GM19099 (cell line): ENCODE measurements around the gene SLC24A3.

ENCODE experiments used
- POLR2A ChIP-seq: IDR thresholded peaks from 3 replicates; pipeline ENCODE4 v1.6.1; 2011; ENCODE audit warnings: low read depth; ENCODE audit not compliant: insufficient read length; ENCODE audit errors: extremely low read depth

The SLC24A3 gene

GRCh38 chr20:19370076-19371075 is 157.9 kb downstream of the SLC24A3 start:
- TF ChIP-seq POLR2A, result no peak

DNA sequence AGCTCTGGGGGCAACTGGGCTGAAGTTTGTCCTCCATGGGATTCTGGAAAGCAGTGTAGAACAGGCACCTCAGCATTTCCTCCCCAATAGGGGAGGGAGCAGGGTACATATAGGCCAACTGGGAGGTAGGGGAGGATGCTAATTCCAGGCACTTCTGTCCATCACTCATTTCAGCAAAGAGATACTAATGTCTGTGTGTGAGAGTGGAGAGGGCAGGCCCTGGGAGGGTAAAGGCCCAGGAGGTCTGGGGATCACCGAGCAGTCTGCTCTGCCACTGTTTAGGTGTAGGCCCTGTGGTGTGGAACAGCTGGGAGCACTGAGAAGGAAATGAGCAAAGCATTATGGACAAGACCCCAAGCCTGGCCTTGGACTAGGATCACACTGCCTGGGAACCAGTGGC is 158.7 kb downstream of the SLC24A3 start:
- no peak for TF ChIP-seq POLR2A

- TF ChIP-seq POLR2A, result no peak
Measured at GRCh38 chr20:19374216-19374615, 161.8 kb downstream of the SLC24A3 start.

DNA sequence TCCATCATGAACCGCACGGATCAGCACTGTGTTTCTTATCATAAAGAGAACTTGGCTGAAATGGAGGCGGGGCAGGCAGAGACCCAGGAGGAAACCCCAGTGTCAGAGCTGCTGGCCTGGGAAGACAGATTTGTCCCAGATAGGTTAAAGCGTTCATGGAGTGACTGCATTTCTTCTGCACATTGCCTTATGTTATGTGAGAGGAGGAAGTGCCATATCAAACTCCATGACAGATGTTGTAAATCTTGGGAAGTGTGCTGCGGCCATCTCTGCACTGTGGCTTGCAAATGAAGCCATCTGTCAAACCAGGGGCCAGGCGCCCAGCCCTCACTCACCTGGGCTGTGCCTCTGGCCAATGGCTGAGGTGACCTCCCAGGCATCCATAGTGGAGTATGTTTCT is 163.0 kb downstream of the SLC24A3 start:
- TF ChIP-seq POLR2A, result no peak

- TF ChIP-seq POLR2A, result no peak
Measured at GRCh38 chr20:19375801-19376200, 163.4 kb downstream of the SLC24A3 start.

DNA sequence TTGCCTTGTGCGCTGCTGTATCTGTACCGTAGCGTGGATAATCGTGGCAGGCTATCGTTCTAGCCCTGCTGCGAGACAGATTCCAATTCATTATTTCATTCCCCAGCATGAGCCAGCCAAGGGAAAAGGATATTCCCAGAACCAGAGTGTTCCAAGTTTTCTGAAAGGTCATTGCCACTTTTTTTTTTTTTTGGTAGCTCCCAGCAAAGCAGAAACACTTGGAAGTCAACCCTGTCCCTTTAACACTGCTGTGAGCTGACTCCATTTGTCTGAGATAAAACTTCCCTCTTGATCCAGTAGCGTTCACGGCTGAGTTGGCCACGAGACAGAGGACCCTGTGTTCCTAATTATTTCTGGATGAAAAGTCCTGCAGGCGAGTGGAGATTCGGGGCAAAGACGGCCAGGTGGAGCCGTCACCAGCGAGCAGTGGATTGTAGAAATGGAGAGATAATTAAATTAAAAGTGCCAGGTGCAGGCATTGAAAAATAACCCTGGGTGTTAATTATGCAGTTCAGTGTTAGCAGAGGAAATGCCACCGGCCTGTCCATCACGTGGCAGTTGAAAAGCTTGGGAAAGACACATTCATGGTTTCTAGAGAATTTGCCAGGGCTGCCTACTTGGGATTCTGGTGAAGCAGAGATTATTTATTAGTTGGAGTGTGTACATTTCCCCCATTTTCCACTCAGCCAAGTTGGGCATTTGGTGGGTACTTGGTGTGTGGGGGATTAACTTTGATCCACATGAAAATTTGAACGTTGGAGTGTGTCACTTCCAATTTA is 164.2 kb downstream of the SLC24A3 start:
- TF ChIP-seq POLR2A, result no peak

DNA sequence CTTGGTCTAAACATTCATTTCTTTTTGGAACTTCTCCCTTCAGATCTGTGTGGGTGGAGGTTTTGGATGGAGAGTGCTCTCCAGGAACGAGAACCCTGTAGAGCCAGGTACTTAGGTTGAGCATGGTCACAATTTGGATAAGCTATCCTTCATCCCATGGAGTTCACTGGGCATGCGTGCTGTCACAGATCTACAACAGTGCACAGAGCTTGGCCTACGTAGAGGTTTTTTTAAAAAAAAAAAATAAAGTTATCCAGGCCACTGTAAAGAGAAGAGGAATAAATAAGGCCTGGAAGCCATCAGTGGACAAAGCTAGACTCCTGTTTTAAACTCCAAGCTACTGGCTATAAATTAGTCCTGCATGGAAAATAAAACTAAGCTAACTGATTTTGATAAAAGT is 165.6 kb downstream of the SLC24A3 start:
- TF ChIP-seq POLR2A, result no peak

GRCh38 chr20:19380211-19380610 is 167.8 kb downstream of the SLC24A3 start:
- TF ChIP-seq POLR2A, result no peak

DNA sequence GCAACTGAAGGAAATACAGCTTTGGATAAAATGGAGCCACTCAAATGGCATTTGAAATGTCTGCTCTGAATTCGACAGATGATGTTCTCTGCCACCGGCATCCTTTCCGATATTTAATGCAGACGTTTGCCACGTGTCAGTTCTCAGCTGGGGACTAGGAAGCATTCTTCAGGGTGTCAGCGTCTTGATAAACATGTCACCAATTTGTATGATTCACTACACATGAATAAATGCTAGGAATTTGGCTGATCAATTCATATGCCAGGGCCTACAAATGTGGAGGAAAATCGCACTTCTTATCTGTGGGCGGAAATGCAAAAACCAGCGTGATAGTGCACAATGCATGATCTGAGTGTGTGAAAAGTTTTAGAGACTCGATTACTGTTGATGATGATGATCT is 169.5 kb downstream of the SLC24A3 start:
- no peak for TF ChIP-seq POLR2A

DNA sequence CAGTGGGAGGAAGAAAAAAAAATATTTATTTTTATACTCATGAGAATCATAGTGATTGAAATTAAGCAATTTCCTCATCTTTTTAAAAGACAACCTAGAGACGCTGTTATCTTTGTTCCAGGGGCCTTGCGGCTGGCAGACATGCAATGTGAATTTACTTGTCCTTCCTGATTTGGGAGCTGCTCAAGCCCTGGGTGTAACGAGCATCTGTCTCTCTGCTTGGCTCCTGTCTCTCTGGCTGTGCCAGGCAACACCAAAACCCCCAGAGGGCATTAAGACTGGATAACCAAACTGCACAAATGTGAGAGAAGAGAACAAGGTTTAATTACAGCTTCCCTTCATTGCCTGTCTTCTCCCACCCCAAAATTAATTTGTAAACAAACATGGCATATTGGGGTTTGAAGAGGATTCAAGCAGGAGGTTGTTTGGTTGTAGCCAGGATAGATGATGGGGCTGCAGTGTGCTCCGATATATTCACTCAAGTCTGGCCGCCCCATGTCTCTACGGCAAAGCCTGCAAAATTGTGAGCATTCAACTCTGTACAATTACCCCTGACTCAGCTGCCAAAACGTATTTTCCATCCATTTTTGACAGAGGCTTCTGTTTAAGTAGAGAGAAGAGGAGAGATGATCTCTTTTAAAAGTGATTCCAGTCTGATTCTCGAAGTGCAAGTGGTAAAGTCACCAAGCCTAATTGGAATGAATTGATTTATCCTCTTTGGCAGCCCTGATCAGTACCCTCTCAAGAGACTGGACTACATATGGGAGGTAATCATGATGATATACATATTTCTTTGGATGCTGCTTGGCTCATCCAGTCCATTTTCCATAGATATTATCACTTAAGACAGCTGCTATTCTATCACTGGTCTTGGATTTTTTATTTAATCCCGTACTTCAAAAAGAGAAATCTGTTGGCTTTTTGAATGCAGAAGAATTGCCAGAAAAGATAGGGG is 170.2 kb downstream of the SLC24A3 start:
- TF ChIP-seq POLR2A, result no peak

DNA sequence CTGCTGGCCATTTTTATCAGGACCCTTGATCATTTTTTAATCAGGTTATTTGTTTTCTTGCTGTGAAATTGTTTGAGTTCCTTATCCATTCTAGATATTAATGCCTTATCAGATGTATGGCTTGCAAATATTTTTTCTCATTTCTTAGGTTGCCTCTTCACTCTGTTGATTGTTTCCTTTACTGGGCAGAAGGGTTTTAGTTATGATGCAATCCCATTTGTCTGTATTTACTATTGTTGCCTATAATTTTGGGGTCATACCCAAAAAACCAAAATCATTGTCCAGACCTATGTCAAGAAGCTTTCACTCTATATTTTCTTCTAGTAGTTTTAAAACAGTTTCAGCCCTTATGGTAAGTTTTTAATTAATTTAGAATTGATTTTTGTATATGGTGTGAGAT is 172.5 kb downstream of the SLC24A3 start:
- no peak for TF ChIP-seq POLR2A

DNA sequence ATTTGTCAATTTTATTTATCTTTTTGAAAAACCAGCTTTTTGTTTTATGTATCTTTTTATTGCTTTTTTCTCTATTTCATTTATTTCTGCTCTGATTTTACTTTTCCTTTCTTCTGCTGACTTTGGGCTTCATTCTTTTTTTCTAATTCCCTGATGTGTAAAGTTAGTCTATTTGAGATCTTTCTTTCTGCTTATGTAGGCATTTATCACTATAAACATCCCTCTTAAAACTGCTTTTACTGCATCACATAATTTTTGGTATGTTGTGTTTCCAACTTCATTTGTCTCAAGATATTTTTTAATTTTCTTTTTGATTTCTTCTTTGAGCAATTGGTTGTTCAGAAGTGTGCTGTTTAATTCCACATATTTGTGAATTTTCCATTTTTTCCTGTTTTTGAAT is 174.8 kb downstream of the SLC24A3 start:
- TF ChIP-seq POLR2A, result no peak

- no peak for TF ChIP-seq POLR2A
Measured at GRCh38 chr20:19392344-19393130, 180.1 kb downstream of the SLC24A3 start.
